Thoracic aorta (tissue), 2 donors: Measurements from ENCODE around the gene UQCC5. TPM values are rescaled to one million over a fixed set of nuclear protein-coding genes. Genes with fewer than 3 reads are reported as not detected.

Experiments
- ATAC-seq: fragments of 150-250 bp; one replicate; pipeline ENCODE4 v1.8.0; 2017; ENCODE audit warnings: low read depth; ENCODE audit not compliant: insufficient number of reproducible peaks, low FRiP score
- DNase-seq: peaks from one replicate; pipeline ENCODE4 v3.0.0-alpha.2; 2020; ENCODE audit warnings: low spot score
- H3K27ac ChIP-seq, 2 donors: fragments of 200-600 bp; sonication (generic); 1 replicate in 1 of 2; 2 replicates in 1 of 2; pipeline ENCODE4 v1.5.1; 2016; ENCODE audit warnings: mild to moderate bottlenecking in 2 of 2, moderate library complexity in 2 of 2
- H3K27me3 ChIP-seq: fragments of 200-600 bp; sonication (generic); replicated peaks from 2 replicates; pipeline ENCODE4 v1.6.0; 2016; ENCODE audit warnings: mild to moderate bottlenecking; ENCODE audit not compliant: insufficient read depth
- H3K36me3 ChIP-seq: fragments of 200-600 bp; sonication (generic); one replicate; pipeline ENCODE4 v1.5.1; 2016
- H3K4me1 ChIP-seq, 2 donors: fragments of 200-600 bp; sonication (generic); 1 replicate in 1 of 2; 2 replicates in 1 of 2; pipeline versions ENCODE4 v1.5.1 to v1.6.0; 2016; ENCODE audit warnings: low read depth in 2 of 2, mild to moderate bottlenecking in 1 of 2; ENCODE audit not compliant: control insufficient read depth in 1 of 2
- H3K4me3 ChIP-seq: fragments of 200-600 bp; sonication (generic); 2 replicates; pipeline ENCODE4 v1.5.1; 2016; ENCODE audit warnings: mild to moderate bottlenecking
- H3K9me3 ChIP-seq: fragments of 200-600 bp; sonication (generic); 2 replicates; pipeline ENCODE4 v1.5.1; 2016
- total RNA-seq, 2 donors: library from RNA; depleted of rRNA; stranded (reverse); fragments of >200 nt; gene quantifications; one replicate each; pipeline versions ENCODE4 v1.1.0 to v1.2.3, GENCODE V29; 2016
- TF ChIP-seq, protein P1 (sequence below): fragments of 200-600 bp; sonication (generic); IDR thresholded peaks from one replicate; pipeline ENCODE4 v1.5.1; 2019; ENCODE audit warnings: antibody characterized with exemption

Gene UQCC5
- total RNA-seq, 2 donors from 2014 or later, result 0.95 to 8.7 TPM

DNA sequence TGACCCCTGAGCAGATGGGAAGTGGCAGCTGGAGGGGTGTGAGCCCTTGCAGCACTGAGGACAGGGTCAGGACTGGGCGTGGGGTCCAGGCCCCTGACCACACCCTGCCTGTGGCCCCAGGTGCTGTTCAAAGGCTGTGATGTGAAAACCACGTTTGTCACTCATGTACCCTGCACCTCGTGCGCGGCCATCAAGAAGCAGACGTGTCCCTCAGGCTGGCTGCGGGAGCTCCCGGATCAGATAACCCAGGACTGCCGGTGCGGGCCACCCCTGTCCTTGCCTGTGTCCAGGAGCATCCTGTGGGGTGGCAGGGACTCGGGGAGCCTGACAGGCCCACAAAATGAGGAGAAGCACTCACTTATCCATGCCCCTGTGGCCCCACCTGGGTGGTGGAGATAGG, 35.4 kb upstream of the UQCC5 start:
- Histone ChIP-seq H3K4me1 (no peaks in the 10 kb centered on the region), H3K27me3 (no peaks in the 10 kb centered on the region), H3K27ac (no peak overlapping the region), H3K9me3 (no peaks in the 10 kb centered on the region), H3K4me3 (no peak overlapping the region), H3K36me3 (no peaks in the 10 kb centered on the region)
- ATAC-seq, result no peak
- DNase-seq, result no peak
- TF ChIP-seq, protein P1, sequence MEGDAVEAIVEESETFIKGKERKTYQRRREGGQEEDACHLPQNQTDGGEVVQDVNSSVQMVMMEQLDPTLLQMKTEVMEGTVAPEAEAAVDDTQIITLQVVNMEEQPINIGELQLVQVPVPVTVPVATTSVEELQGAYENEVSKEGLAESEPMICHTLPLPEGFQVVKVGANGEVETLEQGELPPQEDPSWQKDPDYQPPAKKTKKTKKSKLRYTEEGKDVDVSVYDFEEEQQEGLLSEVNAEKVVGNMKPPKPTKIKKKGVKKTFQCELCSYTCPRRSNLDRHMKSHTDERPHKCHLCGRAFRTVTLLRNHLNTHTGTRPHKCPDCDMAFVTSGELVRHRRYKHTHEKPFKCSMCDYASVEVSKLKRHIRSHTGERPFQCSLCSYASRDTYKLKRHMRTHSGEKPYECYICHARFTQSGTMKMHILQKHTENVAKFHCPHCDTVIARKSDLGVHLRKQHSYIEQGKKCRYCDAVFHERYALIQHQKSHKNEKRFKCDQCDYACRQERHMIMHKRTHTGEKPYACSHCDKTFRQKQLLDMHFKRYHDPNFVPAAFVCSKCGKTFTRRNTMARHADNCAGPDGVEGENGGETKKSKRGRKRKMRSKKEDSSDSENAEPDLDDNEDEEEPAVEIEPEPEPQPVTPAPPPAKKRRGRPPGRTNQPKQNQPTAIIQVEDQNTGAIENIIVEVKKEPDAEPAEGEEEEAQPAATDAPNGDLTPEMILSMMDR, result no peak

DNA sequence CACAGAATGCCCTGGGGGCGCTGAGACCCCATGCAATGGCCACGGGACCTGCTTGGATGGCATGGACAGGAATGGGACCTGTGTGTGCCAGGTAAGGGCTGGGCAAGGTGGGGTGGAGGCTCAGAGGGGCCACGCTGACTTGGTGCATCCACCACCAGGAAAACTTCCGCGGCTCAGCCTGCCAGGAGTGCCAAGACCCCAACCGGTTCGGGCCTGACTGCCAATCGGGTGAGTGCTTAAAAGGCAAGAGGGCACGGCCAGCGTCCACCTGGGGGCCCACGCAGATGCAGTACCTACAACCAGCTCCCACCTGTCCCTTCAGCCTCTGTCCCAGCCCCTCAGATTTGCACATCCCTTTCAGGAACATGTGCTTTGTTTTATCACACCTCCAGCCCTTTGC, 34.4 kb upstream of the UQCC5 start:
- no peaks in the 10 kb centered on the region for H3K27me3 ChIP-seq
- H3K9me3 ChIP-seq, result no peaks in the 10 kb centered on the region
- H3K4me3 ChIP-seq, result no peak overlapping the region
- TF ChIP-seq, protein P1, result no peak
- ATAC-seq, result no peak
- H3K36me3 ChIP-seq, result no peaks in the 10 kb centered on the region
- no peaks in the 10 kb centered on the region for H3K4me1 ChIP-seq
- no peak overlapping the region for H3K27ac ChIP-seq
- DNase-seq, result no peak

DNA sequence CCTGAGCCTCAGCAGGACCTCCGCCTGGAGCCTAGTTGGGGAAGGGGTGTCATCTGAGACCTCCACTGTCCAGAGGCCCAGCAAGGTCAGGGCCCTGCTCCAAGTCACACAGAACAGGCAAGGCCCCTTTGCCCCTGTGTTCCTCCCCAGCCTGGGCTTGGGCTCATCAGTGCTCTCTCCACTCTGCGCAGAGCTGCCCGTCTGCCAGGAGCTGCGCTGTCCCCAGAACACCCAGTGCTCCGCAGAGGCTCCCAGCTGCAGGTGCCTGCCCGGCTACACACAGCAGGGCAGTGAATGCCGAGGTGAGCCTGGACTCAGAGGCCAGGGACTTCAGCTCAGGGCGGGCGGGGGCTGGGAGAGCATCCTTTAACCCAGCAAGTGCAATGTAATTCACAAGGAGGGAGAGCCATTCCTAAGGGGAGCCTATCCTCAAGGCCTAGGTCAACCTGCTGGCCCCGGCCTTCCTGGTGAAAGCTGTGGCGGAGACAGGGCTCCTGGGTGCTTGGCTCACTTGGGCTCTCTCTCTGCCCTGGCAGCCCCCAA, 33.5 kb upstream of the UQCC5 start:
- ATAC-seq, result no peak
- TF ChIP-seq, protein P1, result no peak
- H3K4me3 ChIP-seq, result no peak overlapping the region

DNA sequence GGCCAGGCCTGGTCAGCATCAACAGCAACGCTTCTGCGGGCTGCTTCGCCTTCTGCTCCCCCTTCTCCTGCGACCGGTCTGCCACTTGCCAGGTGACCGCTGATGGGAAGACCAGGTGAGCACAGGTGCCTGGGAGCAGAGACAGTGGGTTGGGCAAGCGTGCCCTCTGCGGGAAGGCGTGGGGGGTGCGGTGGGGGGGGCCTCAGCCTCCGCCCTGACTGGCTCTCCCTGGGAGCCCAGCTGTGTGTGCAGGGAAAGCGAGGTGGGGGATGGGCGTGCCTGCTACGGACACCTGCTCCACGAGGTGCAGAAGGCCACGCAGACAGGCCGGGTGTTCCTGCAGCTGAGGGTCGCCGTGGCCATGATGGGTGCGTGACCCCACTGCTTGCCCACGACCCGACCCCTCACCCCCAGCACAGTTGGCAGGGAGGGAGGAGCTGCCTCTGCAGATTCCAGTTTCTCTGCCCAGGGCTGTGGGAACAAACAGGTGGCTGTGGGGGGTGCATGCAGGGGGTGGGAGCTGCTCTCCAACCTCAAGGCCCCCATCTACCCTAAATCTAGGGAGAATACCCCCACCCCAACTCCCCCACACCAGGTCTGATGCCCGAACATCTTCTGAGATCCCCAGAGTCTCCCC, 32.5 kb upstream of the UQCC5 start:
- Histone ChIP-seq H3K4me3 (no peak overlapping the region), H3K9me3 (no peaks in the 10 kb centered on the region)

More for the DNA sequence above, 33.5 kb upstream of the UQCC5 start:
- Histone ChIP-seq H3K4me1 (no peaks in the 10 kb centered on the region), H3K9me3 (no peaks in the 10 kb centered on the region), H3K27me3 (no peaks in the 10 kb centered on the region), H3K27ac (no peak overlapping the region), H3K36me3 (no peaks in the 10 kb centered on the region)
- no peak for DNase-seq

DNA sequence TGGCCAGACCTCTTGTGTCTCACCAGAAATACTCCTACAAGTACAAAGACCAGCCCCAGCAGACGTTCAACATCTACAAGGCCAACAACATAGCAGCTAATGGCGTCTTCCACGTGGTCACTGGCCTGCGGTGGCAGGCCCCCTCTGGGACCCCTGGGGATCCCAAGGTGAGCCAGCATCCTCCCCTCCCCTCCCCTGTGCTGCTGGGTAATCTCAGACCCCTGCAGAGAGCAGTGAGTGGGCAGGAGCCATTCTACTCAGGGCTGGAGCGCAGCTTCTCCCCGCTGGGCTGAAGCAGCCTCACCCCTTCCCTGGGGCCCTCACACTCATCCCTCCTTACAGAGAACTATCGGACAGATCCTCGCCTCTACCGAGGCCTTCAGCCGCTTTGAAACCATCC, 31.4 kb upstream of the UQCC5 start:
- ATAC-seq (no peak), DNase-seq (no peak)
- Histone ChIP-seq H3K27me3 (no peaks in the 10 kb centered on the region), H3K27ac (no peak overlapping the region), H3K9me3 (no peaks in the 10 kb centered on the region), H3K4me1 (no peaks in the 10 kb centered on the region), H3K36me3 (no peaks in the 10 kb centered on the region), H3K4me3 (no peak overlapping the region)
- TF ChIP-seq, protein P1, result no peak

More for the DNA sequence above, 32.5 kb upstream of the UQCC5 start:
- Histone ChIP-seq H3K27ac (no peak overlapping the region), H3K36me3 (no peaks in the 10 kb centered on the region), H3K27me3 (no peaks in the 10 kb centered on the region), H3K4me1 (no peaks in the 10 kb centered on the region)
- TF ChIP-seq, protein P1, result no peak
- DNase-seq, result no peak
- ATAC-seq, result no peak
